GM10847 (cell line): ENCODE data around the gene CDK18.

Experiments
- POLR2A ChIP-seq: IDR thresholded peaks from 2 replicates; pipeline ENCODE4 v1.6.1; 2011; ENCODE audit not compliant: insufficient read length; ENCODE audit errors: extremely low read depth

CDK18 gene

GRCh38 chr1:205534444-205534985 is 30.0 kb downstream of the CDK18 start:
- no peak for TF ChIP-seq POLR2A

- TF ChIP-seq POLR2A = no peak
Measured at GRCh38 chr1:205535096-205535495, 30.6 kb downstream of the CDK18 start.

- no peak for TF ChIP-seq POLR2A
Measured at GRCh38 chr1:205535866-205536758, 31.6 kb downstream of the CDK18 start.

GRCh38 chr1:205536759-205537361 is 32.4 kb downstream of the CDK18 start:
- TF ChIP-seq POLR2A = no peak

GRCh38 chr1:205537386-205538018 is 33.0 kb downstream of the CDK18 start:
- no peak for TF ChIP-seq POLR2A

- no peak for TF ChIP-seq POLR2A
Measured at GRCh38 chr1:205538235-205538840, 33.9 kb downstream of the CDK18 start.

GRCh38 chr1:205541161-205541886 is 36.9 kb downstream of the CDK18 start:
- TF ChIP-seq POLR2A = no peak

GRCh38 chr1:205542367-205542766 is 37.9 kb downstream of the CDK18 start:
- TF ChIP-seq POLR2A = no peak

GRCh38 chr1:205543351-205544301 is 39.2 kb downstream of the CDK18 start:
- TF ChIP-seq POLR2A = no peak

GRCh38 chr1:205545001-205545919 is 40.8 kb downstream of the CDK18 start:
- TF ChIP-seq POLR2A = no peak

GRCh38 chr1:205545991-205546390 is 41.5 kb downstream of the CDK18 start:
- TF ChIP-seq POLR2A = no peak

GRCh38 chr1:205546541-205546940 is 42.1 kb downstream of the CDK18 start:
- no peak for TF ChIP-seq POLR2A
